BJ (cell line): Measurements from ENCODE around the gene SMIM33. TPM values are rescaled to one million over a fixed set of nuclear protein-coding genes. Genes with fewer than 3 reads are reported as not detected.

Experiments
- CTCF ChIA-PET: fragments of 350-600 bp; formaldehyde crosslinking; extraction: SDS; loops from one replicate; lab custom pipeline; 2021; ENCODE audit warnings: antibody characterized with exemption, inconsistent platforms; lab: Yijun Ruan, JAX
- POLR2A ChIA-PET: fragments of 300-600 bp; sonication (Branson Sonifier 250); formaldehyde crosslinking; extraction: SDS; loops from one replicate; lab custom pipeline; 2021; ENCODE audit warnings: antibody characterized with exemption; lab: Charles Lee
- DNase-seq: peaks from one replicate; pipeline ENCODE4 v3.0.0-alpha.2; 2011; ENCODE audit warnings: low read depth
- H3K27me3 ChIP-seq: 2 replicates; pipeline ENCODE4 v1.6.0; 2011; ENCODE audit warnings: low read length; ENCODE audit not compliant: control insufficient read depth, insufficient read depth
- H3K36me3 ChIP-seq: 2 replicates; pipeline ENCODE4 v1.5.1; 2011; ENCODE audit warnings: low read length; ENCODE audit not compliant: control insufficient read depth, insufficient read depth
- H3K4me3 ChIP-seq: 2 replicates; pipeline ENCODE4 v1.5.1; 2011; ENCODE audit warnings: low read depth, mild to moderate bottlenecking, control low read depth, low read length
- polyA plus RNA-seq: library from polyadenylated mRNA; depleted of rRNA; stranded (reverse); fragments of >200 nt; gene quantifications from 2 replicates; pipeline ENCODE4 v1.2.3, GENCODE V29; 2011
- TF ChIP-seq, protein P1 (sequence below): IDR thresholded peaks from 2 replicates; pipeline ENCODE4 v1.5.1; 2011; ENCODE audit warnings: low read depth, mild to moderate bottlenecking, control low read depth, inconsistent platforms, low read length, moderate library complexity; ENCODE audit not compliant: insufficient read depth

The SMIM33 gene
- polyA plus RNA-seq, 1 experiment = not detected

DNA sequence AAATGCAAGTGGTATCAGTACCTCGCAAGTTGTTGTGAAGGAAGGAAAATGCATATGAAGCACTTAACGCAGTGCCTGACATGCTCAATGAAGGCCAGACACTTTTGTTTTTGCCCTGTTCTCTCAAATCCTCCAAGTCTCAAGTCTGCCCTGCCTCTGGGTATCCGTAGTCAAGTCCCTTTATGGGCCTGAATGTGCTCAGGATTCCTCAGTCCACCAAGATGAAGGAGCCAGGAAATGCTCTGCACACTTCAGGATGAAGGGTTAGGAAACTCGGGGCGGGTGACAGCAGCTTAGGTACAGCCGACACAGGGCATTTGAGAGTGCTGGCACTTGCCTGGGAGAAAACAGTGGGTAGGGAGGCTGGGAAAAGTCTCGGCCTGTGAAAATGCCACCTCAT, 9.6 kb upstream of the SMIM33 start:
- DNase-seq = no peak
- no peaks in the 10 kb centered on the region for H3K27me3 ChIP-seq
- ChIA-PET POLR2A (no interaction called here), CTCF (no interaction called here)
- TF ChIP-seq, protein P1, sequence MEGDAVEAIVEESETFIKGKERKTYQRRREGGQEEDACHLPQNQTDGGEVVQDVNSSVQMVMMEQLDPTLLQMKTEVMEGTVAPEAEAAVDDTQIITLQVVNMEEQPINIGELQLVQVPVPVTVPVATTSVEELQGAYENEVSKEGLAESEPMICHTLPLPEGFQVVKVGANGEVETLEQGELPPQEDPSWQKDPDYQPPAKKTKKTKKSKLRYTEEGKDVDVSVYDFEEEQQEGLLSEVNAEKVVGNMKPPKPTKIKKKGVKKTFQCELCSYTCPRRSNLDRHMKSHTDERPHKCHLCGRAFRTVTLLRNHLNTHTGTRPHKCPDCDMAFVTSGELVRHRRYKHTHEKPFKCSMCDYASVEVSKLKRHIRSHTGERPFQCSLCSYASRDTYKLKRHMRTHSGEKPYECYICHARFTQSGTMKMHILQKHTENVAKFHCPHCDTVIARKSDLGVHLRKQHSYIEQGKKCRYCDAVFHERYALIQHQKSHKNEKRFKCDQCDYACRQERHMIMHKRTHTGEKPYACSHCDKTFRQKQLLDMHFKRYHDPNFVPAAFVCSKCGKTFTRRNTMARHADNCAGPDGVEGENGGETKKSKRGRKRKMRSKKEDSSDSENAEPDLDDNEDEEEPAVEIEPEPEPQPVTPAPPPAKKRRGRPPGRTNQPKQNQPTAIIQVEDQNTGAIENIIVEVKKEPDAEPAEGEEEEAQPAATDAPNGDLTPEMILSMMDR = no peak
- no peak overlapping the region for H3K4me3 ChIP-seq
- no peaks in the 10 kb centered on the region for H3K36me3 ChIP-seq

DNA sequence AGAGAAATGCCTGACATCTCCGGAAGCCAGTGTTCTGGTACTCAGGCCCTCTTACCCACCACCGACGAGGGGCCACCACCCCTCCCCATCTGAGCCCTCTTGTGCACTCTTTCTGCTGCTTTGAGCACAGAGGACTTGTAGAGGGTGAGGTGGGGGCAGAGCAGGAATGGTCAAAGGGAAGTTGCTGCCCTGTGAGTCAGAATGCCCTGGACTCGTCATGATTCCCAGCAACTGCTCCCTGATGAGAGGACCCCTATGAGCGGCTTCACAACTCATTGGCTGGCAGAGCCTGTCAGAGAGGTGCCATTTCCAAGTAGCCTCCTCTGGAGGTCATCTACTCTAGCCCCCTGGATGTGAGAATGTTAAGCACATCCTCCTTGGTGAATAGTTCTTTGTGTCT, 9.1 kb upstream of the SMIM33 start:
- CTCF ChIA-PET = interaction anchor here (0.7 kb wide), 1 partner anchor 34 kb away, joined by 3 read pairs; no protein-coding TSS in a partner anchor
- no peak for DNase-seq

DNA sequence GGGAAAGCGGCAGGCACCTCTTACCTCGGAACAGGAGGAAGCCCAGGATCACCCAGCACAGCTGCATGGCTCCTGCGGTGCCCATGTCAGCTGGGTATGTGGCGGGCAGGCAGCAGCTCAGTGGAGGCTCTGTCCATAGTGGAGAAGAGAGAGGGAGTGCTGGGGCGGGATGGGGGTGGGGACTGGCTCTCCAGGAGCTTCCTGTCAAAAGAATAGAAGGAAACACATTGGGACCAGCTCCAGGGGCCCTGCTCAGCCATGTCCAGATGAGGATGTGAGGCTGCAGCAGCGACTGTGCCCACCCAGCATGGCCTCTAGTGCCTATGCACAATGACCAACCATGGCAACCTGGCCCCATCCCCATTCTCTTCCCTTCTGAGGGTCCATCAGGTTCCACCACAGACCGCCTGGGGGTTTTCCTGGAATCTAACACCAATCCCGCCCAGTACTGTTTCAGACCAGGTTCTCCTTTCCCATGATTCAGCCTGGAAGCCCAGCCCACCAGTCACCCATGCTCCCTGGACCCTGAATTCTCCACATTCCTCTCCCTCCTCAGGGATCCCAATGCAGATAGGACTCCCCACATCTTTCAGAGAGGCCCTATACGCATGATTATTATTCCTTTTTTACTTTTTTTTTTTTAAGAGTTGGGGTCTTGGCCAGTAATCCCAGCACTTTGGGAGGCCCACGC, 8.1 kb upstream of the SMIM33 start, which contains the start of gene ECSCR:
TSS of gene ECSCR (minus strand) at position 158 of the 691 bp plus-strand sequence. CDS start at position 85, 73 bp downstream.
- CTCF ChIA-PET = interaction anchor here (0.7 kb wide), 1 partner anchor 33 kb away, joined by 3 read pairs; no protein-coding TSS in a partner anchor
- POLR2A ChIA-PET = no interaction called here

More for the DNA sequence above, 9.1 kb upstream of the SMIM33 start:
- TF ChIP-seq, protein P1 = no peak
- Histone ChIP-seq H3K4me3 (no peak overlapping the region), H3K27me3 (no peaks in the 10 kb centered on the region), H3K36me3 (no peaks in the 10 kb centered on the region)
- POLR2A ChIA-PET = no interaction called here

DNA sequence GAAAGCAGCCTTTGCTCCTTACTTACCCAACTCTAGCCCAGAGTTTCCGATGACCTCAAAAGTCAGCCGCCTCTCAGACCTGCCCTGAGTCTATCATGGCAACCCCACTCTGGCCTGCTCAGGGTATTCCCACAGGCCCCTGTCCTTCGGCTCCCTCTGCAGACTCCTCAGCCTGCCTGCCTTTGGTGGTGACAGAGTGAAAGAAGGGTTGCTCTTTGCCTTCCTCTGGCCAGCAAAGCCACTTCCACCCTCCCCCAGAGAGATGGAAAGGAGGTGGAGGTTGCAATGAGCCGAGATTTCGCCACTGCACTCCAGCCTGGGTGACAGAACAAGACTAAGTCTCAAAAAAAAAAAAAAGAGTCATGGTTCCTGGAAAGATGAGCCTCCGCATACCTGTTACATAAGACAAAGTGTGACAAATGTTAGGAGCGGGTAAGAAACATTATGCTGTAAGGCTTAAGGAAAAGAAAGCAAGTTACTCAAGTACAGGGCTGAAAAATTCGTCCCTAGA, 2.3 kb upstream of the SMIM33 start:
- H3K36me3 ChIP-seq = no peaks in the 10 kb centered on the region
- DNase-seq = no peak
- TF ChIP-seq, protein P1 = peak; percentile 28; the same call in 1 of the 2 replicates
- ChIA-PET POLR2A (no interaction called here), CTCF (interaction anchor here (0.6 to 1.5 kb wide), 2 partner anchors 19 to 28 kb away, joined by 3 to 6 read pairs; no protein-coding TSS in a partner anchor)
- no peak overlapping the region for H3K4me3 ChIP-seq
- no peaks in the 10 kb centered on the region for H3K27me3 ChIP-seq

More for the DNA sequence above, 8.1 kb upstream of the SMIM33 start, which contains the start of gene ECSCR:
- Histone ChIP-seq H3K4me3 (no peak within 1 kb of the TSS), H3K36me3 (no peaks in the 10 kb centered on the region), H3K27me3 (no peaks in the 10 kb centered on the region)
- DNase-seq = no peak
- TF ChIP-seq, protein P1 = no peak

DNA sequence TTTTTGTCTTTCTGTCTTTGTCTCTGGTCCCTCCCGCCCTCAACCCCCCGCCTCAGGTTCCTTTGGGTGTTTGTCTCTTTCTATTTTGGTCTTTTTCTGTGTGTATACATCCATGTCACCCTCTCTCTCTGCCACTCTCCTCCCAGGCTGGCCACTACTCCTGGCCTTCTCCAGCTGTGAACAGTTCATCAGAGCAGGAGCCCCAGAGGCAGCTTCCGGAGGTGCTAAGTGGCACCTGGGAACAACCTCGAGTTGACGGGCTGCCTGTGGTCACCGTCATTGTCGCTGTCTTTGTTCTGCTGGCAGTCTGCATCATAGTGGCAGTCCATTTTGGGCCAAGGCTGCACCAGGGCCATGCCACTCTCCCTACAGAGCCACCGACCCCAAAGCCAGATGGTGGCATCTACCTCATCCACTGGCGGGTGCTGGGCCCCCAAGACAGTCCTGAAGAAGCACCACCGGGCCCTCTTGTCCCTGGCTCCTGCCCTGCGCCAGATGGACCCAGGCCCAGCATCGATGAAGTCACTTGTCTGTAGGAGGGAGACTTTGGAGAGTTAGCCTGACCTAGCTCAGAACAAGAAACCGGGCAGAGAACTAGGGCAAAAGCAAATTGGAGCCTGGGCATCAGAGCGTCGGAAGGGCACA, 1.7 kb downstream of the SMIM33 start:
- no peak for DNase-seq
- Histone ChIP-seq H3K36me3 (peaks cover 11% of the 10 kb centered on the region), H3K27me3 (no peaks in the 10 kb centered on the region), H3K4me3 (no peak overlapping the region)
- TF ChIP-seq, protein P1 = no peak
- ChIA-PET POLR2A (no interaction called here), CTCF (interaction anchor here (2.0 kb wide), 1 partner anchor 41 kb away, joined by 5 read pairs; no protein-coding TSS in a partner anchor)
